Testis (tissue), 3 donors: ENCODE results near the gene MAPRE3. TPM values are rescaled to one million over a fixed set of nuclear protein-coding genes. Genes with fewer than 3 reads are reported as not detected.

Source experiments
- DNase-seq: peaks from one replicate; pipeline ENCODE4 v3.0.0-alpha.2; 2019
- H3K27ac ChIP-seq, 2 donors: fragments of 200-600 bp; sonication (generic); one replicate each; pipeline ENCODE4 v1.5.1; 2019
- H3K27me3 ChIP-seq: fragments of 200-600 bp; sonication (generic); one replicate; pipeline ENCODE4 v1.5.1; 2019
- H3K36me3 ChIP-seq: fragments of 200-600 bp; sonication (generic); one replicate; pipeline ENCODE4 v1.5.1; 2017; ENCODE audit warnings: low read depth; ENCODE audit errors: missing control alignments
- H3K4me1 ChIP-seq: fragments of 200-600 bp; sonication (generic); one replicate; pipeline ENCODE4 v1.5.1; 2019
- H3K4me3 ChIP-seq, 2 donors: fragments of 200-600 bp; sonication (generic); one replicate each; pipeline ENCODE4 v1.5.1; 2017 to 2019
- H3K9me3 ChIP-seq: fragments of 200-600 bp; sonication (generic); one replicate; pipeline ENCODE4 v1.5.1; 2017
- CTCF ChIP-seq, 3 experiments: fragments of 450-650 bp in 2 of 3; fragments of 200-600 bp in 1 of 3; sonication (generic) in 1 of 3; IDR thresholded peaks; one replicate each; pipeline ENCODE4 v1.5.1; 2016 to 2019; ENCODE audit warnings: antibody characterized with exemption in 3 of 3, mild to moderate bottlenecking in 2 of 3, moderate library complexity in 1 of 3
- POLR2A ChIP-seq: fragments of 450-650 bp; IDR thresholded peaks from one replicate; pipeline ENCODE4 v1.6.1; 2017; ENCODE audit warnings: antibody characterized with exemption, mild to moderate bottlenecking, moderate library complexity
- WGBS, 2 donors: methylation state at CpG; one replicate each; pipeline ENCODE4 v1.1.5; 2018; 5-methylcytosine and 5-hydroxymethylcytosine counted together
- intact Hi-C: fragments of 100-400 bp; cut with DNase I; formaldehyde crosslinking; loops from one replicate; pipeline ENCODE4 v1.15.1; 2023; ENCODE audit warnings: low total_unique reads
- polyA plus RNA-seq: library from polyadenylated mRNA; stranded (reverse); fragments of 350-450 nt; fragmentation: Illumina TruSeq; extraction: RNeasy Lipid Tissue Mini Kit (QIAGEN cat#74804); gene quantifications from one replicate; pipeline ENCODE4 v1.2.3, GENCODE V29; 2014; ENCODE audit warnings: low read depth, low replicate concordance; ENCODE audit not compliant: insufficient read depth
- total RNA-seq, 2 donors: library from RNA; depleted of rRNA; stranded (reverse); fragments of >200 nt; gene quantifications; one replicate each; pipeline ENCODE4 v1.2.3, GENCODE V29; 2016

The MAPRE3 gene
- total and polyA plus RNA-seq, 3 donors from 2014 or later, result 31.4 to 112 (median 49.8) TPM

- Histone ChIP-seq H3K27ac (no peak overlapping the region), H3K4me1 (no peaks in the 10 kb centered on the region), H3K9me3 (no peaks in the 10 kb centered on the region), H3K27me3 (no peaks in the 10 kb centered on the region), H3K4me3 (no peak overlapping the region), H3K36me3 (no peaks in the 10 kb centered on the region)
- intact Hi-C loops, result loop anchor here (5.0 kb wide), 1 partner anchor 93 kb away; the partner anchor contains the start of gene DPYSL5
- DNase-seq, result no peak
- 95% methylated on average over 9 of the region's 9 CpGs for WGBS, 2 donors
- TF ChIP-seq CTCF (IDR thresholded peaks at IDR 0.05) (no peak), POLR2A (no peak)
Observed at GRCh38 chr2:26940001-26940400, 30.4 kb upstream of the MAPRE3 start.

- no peaks in the 10 kb centered on the region for H3K9me3 ChIP-seq
- 93 to 94% methylated on average over 3 of the region's 3 CpGs for WGBS, 2 donors
- no peaks in the 10 kb centered on the region for H3K36me3 ChIP-seq
- H3K27me3 ChIP-seq, result no peaks in the 10 kb centered on the region
- H3K4me3 ChIP-seq, result no peak overlapping the region
- no peak overlapping the region for H3K27ac ChIP-seq
- TF ChIP-seq POLR2A, result no peak
- no peak for TF ChIP-seq CTCF (IDR thresholded peaks at IDR 0.05)
- intact Hi-C loops, result loop anchor here (5.0 kb wide), 1 partner anchor 94 kb away; the partner anchor contains the start of gene DPYSL5
- DNase-seq, result no peak
- no peaks in the 10 kb centered on the region for H3K4me1 ChIP-seq
Observed at GRCh38 chr2:26941486-26941885, 29.0 kb upstream of the MAPRE3 start.

- H3K27ac ChIP-seq, result no peak overlapping the region
- no peak for TF ChIP-seq POLR2A
- TF ChIP-seq CTCF (IDR thresholded peaks at IDR 0.05), result peak; percentile 76 to 93 (median 87)
- H3K36me3 ChIP-seq, result no peaks in the 10 kb centered on the region
- peak; percentile 86 for DNase-seq
- intact Hi-C loops, result loop anchor here (5.0 kb wide), 1 partner anchor 95 kb away; the partner anchor contains the start of gene DPYSL5
- 15 to 34% methylated on average over 24 to 28 of the region's 28 CpGs for WGBS, 2 donors
- H3K27me3 ChIP-seq, result no peaks in the 10 kb centered on the region
- no peaks in the 10 kb centered on the region for H3K9me3 ChIP-seq
- no peaks in the 10 kb centered on the region for H3K4me1 ChIP-seq
- H3K4me3 ChIP-seq, result no peak overlapping the region
Observed at GRCh38 chr2:26942543-26943295, 27.7 kb upstream of the MAPRE3 start.

GRCh38 chr2:26945991-26946750, 24.3 kb upstream of the MAPRE3 start:
- no peaks in the 10 kb centered on the region for H3K9me3 ChIP-seq
- DNase-seq, result no peak
- intact Hi-C loops, result no loop called here
- WGBS, 2 donors, result 89 to 91% methylated on average over 11 to 12 of the region's 12 CpGs
- no peaks in the 10 kb centered on the region for H3K4me1 ChIP-seq
- H3K27me3 ChIP-seq, result no peaks in the 10 kb centered on the region
- TF ChIP-seq CTCF (IDR thresholded peaks at IDR 0.05), result no peak
- no peak for TF ChIP-seq POLR2A
- no peak overlapping the region for H3K4me3 ChIP-seq
- H3K36me3 ChIP-seq, result no peaks in the 10 kb centered on the region
- H3K27ac ChIP-seq, result no peak overlapping the region
